HG02588 (cell line): ENCODE data around the gene GALNT18.
A peak's percentile ranks its signal among the peaks of the same experiment; 100 is the strongest.

Source experiments
- ATAC-seq: cut with Tn5 transposase; IDR thresholded peaks from one replicate; pipeline ENCODE4 v1.9.1; 2021; ENCODE audit warnings: mild to moderate bottlenecking, moderate library complexity; ENCODE audit not compliant: unreplicated experiment

GALNT18 gene

GRCh38 chr11:11290354-11290753 lies 331.5 kb downstream of the GALNT18 start:
- no peak for ATAC-seq

GRCh38 chr11:11289669-11290068 lies 332.1 kb downstream of the GALNT18 start:
- ATAC-seq: no peak

- no peak for ATAC-seq
Measured at GRCh38 chr11:11288972-11289616, 332.7 kb downstream of the GALNT18 start.

- ATAC-seq: no peak
Measured at GRCh38 chr11:11284481-11284880, 337.3 kb downstream of the GALNT18 start.

- no peak for ATAC-seq
Measured at GRCh38 chr11:11281626-11282025, 340.2 kb downstream of the GALNT18 start.

GRCh38 chr11:11280826-11281225 lies 341.0 kb downstream of the GALNT18 start:
- ATAC-seq: no peak

GRCh38 chr11:11279956-11280689 lies 341.7 kb downstream of the GALNT18 start:
- no peak for ATAC-seq

GRCh38 chr11:11272254-11272653 lies 349.6 kb downstream of the GALNT18 start:
- ATAC-seq: no peak

- no peak for ATAC-seq
Measured at GRCh38 chr11:11270236-11270775, 351.5 kb downstream of the GALNT18 start.

- ATAC-seq: no peak
Measured at GRCh38 chr11:11268706-11269105, 353.1 kb downstream of the GALNT18 start.

- ATAC-seq: no peak
Measured at GRCh38 chr11:11268119-11268518, 353.7 kb downstream of the GALNT18 start.

- ATAC-seq: no peak
Measured at GRCh38 chr11:11267312-11267711, 354.5 kb downstream of the GALNT18 start.

- peak; percentile 50 for ATAC-seq
Measured at GRCh38 chr11:11265994-11266606, 355.7 kb downstream of the GALNT18 start.

- no peak for ATAC-seq
Measured at GRCh38 chr11:11265320-11265719, 356.5 kb downstream of the GALNT18 start.

- no peak for ATAC-seq
Measured at GRCh38 chr11:11263238-11264005, 358.4 kb downstream of the GALNT18 start.

- no peak for ATAC-seq
Measured at GRCh38 chr11:11262171-11262920, 359.5 kb downstream of the GALNT18 start.

GRCh38 chr11:11261629-11262028 lies 360.2 kb downstream of the GALNT18 start:
- peak; percentile 53 for ATAC-seq

GRCh38 chr11:11260903-11261302 lies 360.9 kb downstream of the GALNT18 start:
- no peak for ATAC-seq

GRCh38 chr11:11253995-11254394 lies 367.8 kb downstream of the GALNT18 start:
- no peak for ATAC-seq

GRCh38 chr11:11253497-11253896 lies 368.3 kb downstream of the GALNT18 start:
- ATAC-seq: no peak
